GM10266 (cell line): ENCODE data around the gene LAMB1.

ENCODE experiments used
- DNase-seq: peaks from one replicate; pipeline ENCODE4 v3.0.0; 2012; ENCODE audit errors: extremely low spot score
- TF ChIP-seq, protein P1 (sequence below): IDR thresholded peaks from 2 replicates; pipeline ENCODE4 v1.5.1; 2012; ENCODE audit warnings: mild to moderate bottlenecking, low read depth; ENCODE audit not compliant: control insufficient read depth, insufficient read depth; ENCODE audit errors: missing control alignments

LAMB1 gene

DNA sequence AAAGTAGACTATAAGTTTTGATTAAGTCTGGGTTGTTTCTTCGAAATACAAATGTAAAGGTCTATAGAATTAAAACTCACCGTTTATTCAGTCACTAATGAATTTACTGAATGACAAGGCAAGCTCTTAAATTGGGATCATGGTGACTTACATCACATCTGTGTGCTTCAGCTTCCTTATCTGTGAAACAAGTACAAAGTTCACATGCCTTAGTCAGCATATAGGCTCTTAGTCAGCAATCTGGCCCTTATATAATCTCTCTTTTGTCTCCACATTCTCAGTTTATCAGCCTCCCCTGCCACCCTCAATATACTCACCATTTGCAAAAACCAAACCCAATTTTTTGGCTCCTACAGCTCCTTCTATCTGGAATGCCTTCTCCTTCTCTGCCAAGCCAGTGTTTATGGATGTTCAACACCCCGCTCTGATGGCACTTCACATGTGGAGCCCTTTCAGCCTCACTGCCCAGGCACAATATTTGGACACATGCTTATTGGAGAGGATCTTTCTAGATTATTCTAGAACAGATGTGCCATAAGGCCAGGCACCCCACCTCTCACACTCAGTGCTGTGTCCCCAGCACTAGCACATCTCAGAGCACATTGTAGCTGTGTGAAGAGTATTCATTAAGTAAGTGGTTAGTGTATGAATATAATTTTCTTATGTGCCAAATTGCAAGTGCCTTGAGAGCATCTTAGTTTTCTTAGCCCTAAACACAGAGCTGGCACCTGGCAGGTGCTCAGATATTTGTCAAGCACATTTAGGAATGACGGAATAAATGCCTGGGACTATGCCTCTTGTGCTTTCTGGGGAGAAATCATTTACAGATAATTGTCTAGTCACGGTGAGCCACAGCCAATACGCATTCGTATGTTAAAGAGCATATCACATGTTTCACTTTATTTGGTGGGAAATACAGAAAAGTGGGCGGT is 9.8 kb upstream of the LAMB1 start:
- no peak for DNase-seq
- TF ChIP-seq, protein P1, sequence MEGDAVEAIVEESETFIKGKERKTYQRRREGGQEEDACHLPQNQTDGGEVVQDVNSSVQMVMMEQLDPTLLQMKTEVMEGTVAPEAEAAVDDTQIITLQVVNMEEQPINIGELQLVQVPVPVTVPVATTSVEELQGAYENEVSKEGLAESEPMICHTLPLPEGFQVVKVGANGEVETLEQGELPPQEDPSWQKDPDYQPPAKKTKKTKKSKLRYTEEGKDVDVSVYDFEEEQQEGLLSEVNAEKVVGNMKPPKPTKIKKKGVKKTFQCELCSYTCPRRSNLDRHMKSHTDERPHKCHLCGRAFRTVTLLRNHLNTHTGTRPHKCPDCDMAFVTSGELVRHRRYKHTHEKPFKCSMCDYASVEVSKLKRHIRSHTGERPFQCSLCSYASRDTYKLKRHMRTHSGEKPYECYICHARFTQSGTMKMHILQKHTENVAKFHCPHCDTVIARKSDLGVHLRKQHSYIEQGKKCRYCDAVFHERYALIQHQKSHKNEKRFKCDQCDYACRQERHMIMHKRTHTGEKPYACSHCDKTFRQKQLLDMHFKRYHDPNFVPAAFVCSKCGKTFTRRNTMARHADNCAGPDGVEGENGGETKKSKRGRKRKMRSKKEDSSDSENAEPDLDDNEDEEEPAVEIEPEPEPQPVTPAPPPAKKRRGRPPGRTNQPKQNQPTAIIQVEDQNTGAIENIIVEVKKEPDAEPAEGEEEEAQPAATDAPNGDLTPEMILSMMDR, result no peak

DNA sequence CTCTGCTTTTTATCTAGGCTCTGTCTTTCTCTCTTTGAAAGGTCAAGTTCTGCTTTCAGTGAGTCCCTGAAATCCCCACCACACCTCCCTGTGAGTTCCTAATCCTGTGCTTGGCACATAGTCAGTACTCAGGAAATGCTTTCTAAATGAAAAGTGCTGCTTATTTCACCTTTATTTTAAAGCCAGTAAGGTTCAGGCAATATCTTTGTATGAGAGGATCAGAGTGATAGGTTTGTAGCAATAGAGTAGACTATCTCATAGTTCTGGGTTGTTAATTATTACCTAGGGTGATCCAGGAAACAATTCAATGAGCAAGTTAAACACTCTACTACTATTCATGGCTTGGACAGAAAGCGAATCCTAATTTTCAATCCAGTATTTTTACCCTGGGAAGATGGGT is 7.4 kb upstream of the LAMB1 start:
- TF ChIP-seq, protein P1, result no peak
- no peak for DNase-seq

DNA sequence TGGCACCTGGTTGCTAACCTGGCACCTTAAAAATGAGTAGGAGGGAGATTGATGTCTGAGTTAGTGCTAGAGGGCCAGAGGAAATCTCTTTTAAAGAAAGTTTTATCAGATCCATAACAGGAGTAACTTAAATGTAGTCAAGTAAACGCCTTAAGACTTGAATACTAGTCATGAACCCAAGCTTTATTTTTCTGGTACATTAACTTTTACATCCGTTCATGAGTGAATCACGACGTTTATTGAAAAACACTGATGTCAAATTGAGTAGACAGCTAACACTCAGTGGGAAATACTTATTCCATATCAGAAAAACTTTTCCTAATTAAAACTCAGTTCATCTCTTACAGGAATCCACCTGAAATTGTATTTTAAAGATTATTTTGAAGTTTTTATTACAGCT is 6.9 kb upstream of the LAMB1 start:
- DNase-seq, result no peak
- TF ChIP-seq, protein P1, result no peak

DNA sequence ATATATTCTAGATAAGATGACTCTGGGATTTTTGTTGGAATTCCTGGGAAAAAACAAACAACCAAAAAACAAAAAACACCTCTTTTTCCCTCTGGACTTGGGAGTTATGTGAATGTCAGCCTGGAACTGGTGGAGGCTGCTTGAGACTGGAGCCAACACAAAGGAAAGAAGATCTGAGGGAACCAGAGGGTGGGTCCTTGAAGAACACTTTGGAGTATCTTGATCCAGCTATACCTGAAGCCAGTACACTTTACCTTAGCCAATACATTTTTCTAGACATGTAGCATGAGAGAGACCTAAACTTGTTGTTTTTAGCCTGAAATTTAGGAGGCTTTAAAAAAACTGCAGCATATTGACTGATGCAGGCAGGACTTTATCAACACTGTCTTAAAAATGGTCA is 5.9 kb upstream of the LAMB1 start:
- TF ChIP-seq, protein P1, result no peak
- no peak for DNase-seq

DNA sequence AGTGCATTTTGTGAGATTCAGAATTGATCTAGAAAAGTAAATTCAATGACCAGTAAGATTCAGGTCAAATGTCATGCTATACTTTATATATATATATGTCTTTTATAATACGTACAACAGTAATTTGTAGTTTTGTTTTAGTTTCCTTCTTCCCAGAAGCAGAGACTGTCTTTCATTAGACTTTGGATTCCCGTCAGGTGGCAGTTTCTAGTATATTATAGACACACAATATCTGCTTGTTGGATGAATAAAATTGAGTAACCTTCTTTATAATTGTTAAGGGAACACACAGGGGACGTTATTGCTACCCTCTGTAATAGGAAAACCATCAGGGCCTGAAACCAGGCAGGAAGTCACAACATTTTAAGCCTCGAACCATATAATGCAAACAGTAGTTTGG is 5.3 kb upstream of the LAMB1 start:
- DNase-seq, result no peak
- TF ChIP-seq, protein P1, result no peak

DNA sequence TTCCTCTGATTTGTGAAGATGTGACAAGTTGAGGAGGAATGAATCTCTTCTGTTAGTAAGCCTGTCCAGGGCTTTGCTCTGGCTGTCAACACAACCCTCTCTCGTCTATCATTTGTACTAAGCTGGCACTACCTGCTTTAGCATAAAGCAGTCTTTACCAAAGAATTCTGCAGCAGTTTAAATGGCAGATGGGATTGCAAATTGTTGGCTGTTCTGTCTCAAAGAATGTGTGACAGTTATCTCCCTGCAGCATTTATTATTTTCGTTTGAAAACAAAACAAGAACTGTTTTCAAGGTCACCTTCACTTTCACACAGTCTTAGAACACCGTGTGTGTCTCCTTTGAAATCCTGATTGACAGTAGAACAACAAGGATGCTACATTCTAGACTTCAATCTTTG is 4.8 kb upstream of the LAMB1 start:
- TF ChIP-seq, protein P1, result no peak

DNA sequence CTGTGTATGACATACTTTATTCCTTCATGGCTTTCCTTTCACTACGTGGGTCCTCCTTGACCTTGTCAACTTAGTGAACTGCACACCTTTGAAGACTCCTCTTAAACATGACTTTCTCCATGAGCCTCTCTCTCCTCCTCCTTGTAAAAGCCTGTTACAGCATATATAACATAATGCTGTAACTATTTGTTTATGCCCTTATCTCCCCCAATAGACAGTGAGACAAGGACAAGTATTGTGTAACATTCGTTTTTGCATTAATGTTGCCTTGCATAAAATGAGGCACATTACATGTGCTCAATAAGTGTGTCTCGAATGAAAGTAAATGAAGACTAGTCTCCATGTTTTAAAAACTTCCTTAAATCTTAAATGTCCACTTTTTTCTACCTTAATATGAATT is 4.3 kb upstream of the LAMB1 start:
- TF ChIP-seq, protein P1, result no peak
- no peak for DNase-seq

More for the DNA sequence above, 4.8 kb upstream of the LAMB1 start:
- no peak for DNase-seq
